Activated T-helper 17 cell treated with anti-CD3 and anti-CD28 coated beads, Interleukin-2, amount 50 U/mL, for 72 hours (primary cell): ENCODE data around the gene DHRS2. TPM values are rescaled to one million over a fixed set of nuclear protein-coding genes. Genes with fewer than 3 reads are reported as not detected.
"Not testable (repeated sequence)": the region's sequence is repeated elsewhere in the genome, so short reads cannot be mapped to it uniquely, and the experiment has no call there.

Experiments
- ATAC-seq: fragments of 150-1000 bp; cut with Tn5 transposase; replicated peaks from 2 replicates; pipeline ENCODE4 v1.10.0; 2021; ENCODE audit warnings: mild to moderate bottlenecking, moderate library complexity
- H3K27ac Mint-ChIP-seq: one replicate; pipeline ENCODE4 v1.8.0; 2022; ENCODE audit warnings: mixed read lengths
- H3K27me3 Mint-ChIP-seq: one replicate; pipeline ENCODE4 v1.8.0; 2022; ENCODE audit warnings: mixed read lengths
- H3K36me3 Mint-ChIP-seq: one replicate; pipeline ENCODE4 v1.8.0; 2022; ENCODE audit warnings: low read depth, mild to moderate bottlenecking, mixed read lengths
- H3K4me1 Mint-ChIP-seq: one replicate; pipeline ENCODE4 v1.8.0; 2022; ENCODE audit warnings: mixed read lengths
- H3K4me3 Mint-ChIP-seq: one replicate; pipeline ENCODE4 v1.8.0; 2022; ENCODE audit warnings: mild to moderate bottlenecking, mixed read lengths
- H3K9me3 Mint-ChIP-seq: one replicate; pipeline ENCODE4 v1.8.0; 2022; ENCODE audit warnings: mixed read lengths
- total RNA-seq, 2 donors: library from RNA; stranded (reverse); gene quantifications; one replicate each; pipeline ENCODE4 v1.2.3, GENCODE V29; 2022

The DHRS2 gene
- total RNA-seq, 2 donors from 2014 or later, result 7.9 to 17.7 TPM

- Mint-ChIP-seq H3K27ac (peak overlapping the region; percentile 93), H3K4me1 (peaks cover 26% of the 10 kb centered on the region), H3K4me3 (peak overlapping the region; percentile 65), H3K36me3 (no peaks in the 10 kb centered on the region), H3K27me3 (no peaks in the 10 kb centered on the region), H3K9me3 (peaks cover 6% of the 10 kb centered on the region)
- ATAC-seq, result peak; percentile 93
These were observed 30.1 kb upstream of the DHRS2 start for GRCh38 chr14:23605931-23606585.

- peaks cover 30% of the 10 kb centered on the region for H3K4me1 Mint-ChIP-seq
- peaks cover 6% of the 10 kb centered on the region for H3K9me3 Mint-ChIP-seq
- peak overlapping the region; percentile 54 for H3K4me3 Mint-ChIP-seq
- ATAC-seq, result no peak
- H3K27ac Mint-ChIP-seq, result peak overlapping the region; percentile 66
- H3K36me3 Mint-ChIP-seq, result no peaks in the 10 kb centered on the region
- H3K27me3 Mint-ChIP-seq, result no peaks in the 10 kb centered on the region
These were observed 27.7 kb upstream of the DHRS2 start for GRCh38 chr14:23608454-23608853.

GRCh38 chr14:23609001-23609400 is 27.2 kb upstream of the DHRS2 start:
- Mint-ChIP-seq H3K36me3 (no peaks in the 10 kb centered on the region), H3K4me1 (peaks cover 30% of the 10 kb centered on the region), H3K9me3 (peaks cover 6% of the 10 kb centered on the region), H3K27ac (peak overlapping the region; percentile 66), H3K27me3 (no peaks in the 10 kb centered on the region), H3K4me3 (peak overlapping the region; percentile 54)
- peak; percentile 37 for ATAC-seq

- Mint-ChIP-seq H3K27ac (peak overlapping the region; percentile 66), H3K4me1 (peaks cover 30% of the 10 kb centered on the region), H3K4me3 (peak overlapping the region; percentile 54)
- not testable (repeated sequence) for H3K9me3 Mint-ChIP-seq, H3K36me3 Mint-ChIP-seq, ATAC-seq, H3K27me3 Mint-ChIP-seq
These were observed 26.6 kb upstream of the DHRS2 start for GRCh38 chr14:23609411-23610089.

- H3K4me3 Mint-ChIP-seq, result peak overlapping the region; percentile 54
- ATAC-seq, result no peak
- H3K4me1 Mint-ChIP-seq, result peaks cover 30% of the 10 kb centered on the region
- H3K27me3 Mint-ChIP-seq, result no peaks in the 10 kb centered on the region
- H3K9me3 Mint-ChIP-seq, result peaks cover 6% of the 10 kb centered on the region
- H3K36me3 Mint-ChIP-seq, result no peaks in the 10 kb centered on the region
- H3K27ac Mint-ChIP-seq, result peak overlapping the region; percentile 66
These were observed 25.9 kb upstream of the DHRS2 start for GRCh38 chr14:23610090-23610814.

DNA sequence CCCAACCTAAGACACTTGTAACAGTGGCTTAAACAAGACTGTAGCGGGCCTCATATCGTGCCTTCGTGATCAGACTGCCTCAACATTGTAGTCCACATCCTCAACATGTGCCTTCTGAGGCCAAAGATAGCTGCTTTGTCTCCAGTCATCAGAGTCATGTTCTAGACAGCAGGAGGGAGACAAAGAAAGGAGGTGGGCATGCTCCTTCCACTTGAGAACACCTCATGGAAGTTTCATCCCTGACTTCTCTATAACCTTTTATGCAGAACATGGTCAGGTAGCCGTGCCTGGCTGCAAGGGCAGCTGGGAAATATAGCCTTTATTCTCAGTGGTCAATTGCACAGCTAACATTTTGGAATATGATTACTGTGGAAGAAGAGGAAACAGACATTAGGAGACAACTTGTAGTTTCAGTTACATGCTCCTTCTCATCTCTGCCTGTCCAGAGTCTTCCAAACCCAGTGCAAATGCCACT is 25.3 kb upstream of the DHRS2 start:
- ATAC-seq, result no peak
- H3K4me1 Mint-ChIP-seq, result peaks cover 25% of the 10 kb centered on the region
- peaks cover 6% of the 10 kb centered on the region for H3K9me3 Mint-ChIP-seq
- peak overlapping the region; percentile 66 for H3K27ac Mint-ChIP-seq
- H3K4me3 Mint-ChIP-seq, result peak overlapping the region; percentile 54
- H3K36me3 Mint-ChIP-seq, result no peaks in the 10 kb centered on the region
- no peaks in the 10 kb centered on the region for H3K27me3 Mint-ChIP-seq

DNA sequence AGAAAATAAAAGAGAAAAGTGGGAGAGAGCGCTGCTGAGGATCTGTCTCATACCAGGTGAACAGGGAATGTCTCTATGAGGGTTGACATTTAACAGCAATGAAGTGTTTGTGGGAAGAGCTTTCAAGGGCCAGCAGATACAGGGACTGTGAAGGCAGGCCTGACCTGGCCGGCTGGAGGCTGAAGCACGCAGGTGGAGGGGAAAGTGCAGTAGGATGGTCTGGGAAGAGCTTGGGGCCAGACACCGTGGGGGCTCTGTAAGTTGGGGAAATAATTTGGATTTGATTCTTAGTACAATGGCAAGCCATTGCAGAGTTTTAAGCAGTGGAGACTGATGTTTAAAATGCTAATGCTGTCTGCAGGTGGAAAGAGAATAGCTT is 23.8 kb upstream of the DHRS2 start:
- no peak for ATAC-seq
- no peaks in the 10 kb centered on the region for H3K27me3 Mint-ChIP-seq
- peaks cover 6% of the 10 kb centered on the region for H3K9me3 Mint-ChIP-seq
- H3K4me3 Mint-ChIP-seq, result no peak overlapping the region
- H3K4me1 Mint-ChIP-seq, result peaks cover 17% of the 10 kb centered on the region
- H3K27ac Mint-ChIP-seq, result no peak overlapping the region
- H3K36me3 Mint-ChIP-seq, result no peaks in the 10 kb centered on the region

GRCh38 chr14:23612802-23613201 is 23.4 kb upstream of the DHRS2 start:
- H3K36me3 Mint-ChIP-seq, result no peaks in the 10 kb centered on the region
- no peaks in the 10 kb centered on the region for H3K27me3 Mint-ChIP-seq
- ATAC-seq, result no peak
- peaks cover 17% of the 10 kb centered on the region for H3K4me1 Mint-ChIP-seq
- H3K27ac Mint-ChIP-seq, result no peak overlapping the region
- H3K4me3 Mint-ChIP-seq, result no peak overlapping the region
- peaks cover 6% of the 10 kb centered on the region for H3K9me3 Mint-ChIP-seq

GRCh38 chr14:23613242-23614070 is 22.7 kb upstream of the DHRS2 start:
- Mint-ChIP-seq H3K4me1 (peaks cover 17% of the 10 kb centered on the region), H3K36me3 (no peaks in the 10 kb centered on the region), H3K4me3 (no peak overlapping the region), H3K27me3 (no peaks in the 10 kb centered on the region), H3K27ac (no peak overlapping the region), H3K9me3 (peaks cover 6% of the 10 kb centered on the region)
- no peak for ATAC-seq

- Mint-ChIP-seq H3K9me3 (no peaks in the 10 kb centered on the region), H3K4me3 (no peak overlapping the region), H3K4me1 (peaks cover 9% of the 10 kb centered on the region), H3K36me3 (no peaks in the 10 kb centered on the region), H3K27me3 (no peaks in the 10 kb centered on the region), H3K27ac (peak overlapping the region; percentile 58)
- ATAC-seq, result no peak
These were observed 21.8 kb upstream of the DHRS2 start for GRCh38 chr14:23614395-23614828.

DNA sequence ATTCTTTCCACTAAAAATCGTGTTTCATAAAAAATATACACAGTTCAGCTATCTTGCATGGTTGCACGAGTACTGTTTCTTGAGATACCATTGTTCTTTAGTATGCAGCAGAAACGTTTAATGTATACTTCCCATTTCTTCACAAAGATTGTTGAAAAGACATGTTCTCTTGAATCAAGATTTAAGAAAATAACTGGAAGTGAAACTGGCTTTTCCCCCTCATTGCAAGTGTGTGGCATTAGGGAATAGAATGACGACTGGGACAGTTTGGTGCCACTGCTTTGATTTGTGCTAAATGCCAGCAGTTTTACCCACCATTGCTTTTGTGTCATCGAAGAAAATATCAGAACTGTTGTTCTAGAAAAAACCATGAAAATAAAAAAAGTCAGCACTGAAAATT is 20.3 kb upstream of the DHRS2 start:
- H3K27ac Mint-ChIP-seq, result no peak overlapping the region
- no peaks in the 10 kb centered on the region for H3K36me3 Mint-ChIP-seq
- H3K4me1 Mint-ChIP-seq, result peaks cover 4% of the 10 kb centered on the region
- no peak overlapping the region for H3K4me3 Mint-ChIP-seq
- no peak for ATAC-seq
- peaks cover 8% of the 10 kb centered on the region for H3K27me3 Mint-ChIP-seq
- H3K9me3 Mint-ChIP-seq, result no peaks in the 10 kb centered on the region

DNA sequence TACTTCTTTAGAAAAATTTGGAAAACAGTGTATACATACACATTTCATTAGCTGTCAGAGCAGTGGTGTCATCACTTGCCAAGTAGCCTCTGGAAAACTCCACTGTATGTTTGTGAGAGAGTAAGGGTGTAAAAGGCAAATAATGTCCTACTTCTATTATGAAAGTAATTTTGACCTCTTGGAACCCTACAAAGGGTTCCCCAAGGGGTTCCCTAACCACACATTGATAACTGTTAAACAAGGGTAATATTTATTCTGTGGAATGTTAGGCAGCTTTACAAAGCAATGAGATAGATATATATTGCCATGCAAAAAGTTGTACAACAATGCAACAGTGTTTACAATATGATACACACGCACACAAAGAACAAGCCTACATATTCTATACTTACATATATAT is 18.6 kb upstream of the DHRS2 start:
- ATAC-seq, result no peak
- no peaks in the 10 kb centered on the region for H3K9me3 Mint-ChIP-seq

DNA sequence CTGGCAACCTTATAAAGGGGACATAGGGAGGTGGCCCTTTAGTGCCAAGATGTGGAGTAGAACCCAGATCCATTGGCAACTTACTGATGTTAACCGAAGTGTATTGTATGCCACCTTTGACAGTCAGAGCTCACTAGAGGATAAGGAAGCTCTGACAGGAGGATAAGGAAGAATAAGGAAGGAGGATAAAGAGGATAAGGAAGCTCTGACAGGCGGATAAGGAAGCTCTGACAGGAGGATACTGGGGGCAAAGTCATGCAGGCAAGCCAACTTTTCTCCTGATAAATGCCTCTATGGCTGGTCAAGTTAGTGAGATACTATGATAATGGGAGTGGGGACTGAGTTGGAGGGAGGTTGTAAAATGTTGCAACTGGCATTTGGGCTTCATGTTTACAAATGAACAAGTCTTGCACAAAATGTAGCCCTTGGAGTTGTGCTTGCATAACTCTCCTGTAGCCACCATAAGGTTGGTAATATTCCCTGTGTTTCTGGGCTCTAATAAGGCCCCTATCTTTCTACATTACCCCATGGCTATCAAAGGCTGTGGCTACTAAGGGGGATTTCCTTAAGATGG is 17.7 kb upstream of the DHRS2 start:
- H3K9me3 Mint-ChIP-seq, result no peaks in the 10 kb centered on the region
- no peak for ATAC-seq
- no peaks in the 10 kb centered on the region for H3K36me3 Mint-ChIP-seq
- peaks cover 13% of the 10 kb centered on the region for H3K27me3 Mint-ChIP-seq
- H3K27ac Mint-ChIP-seq, result no peak overlapping the region
- H3K4me3 Mint-ChIP-seq, result no peak overlapping the region
- no peaks in the 10 kb centered on the region for H3K4me1 Mint-ChIP-seq

More for the DNA sequence above, 18.6 kb upstream of the DHRS2 start:
- peaks cover under 1% of the 10 kb centered on the region for H3K4me1 Mint-ChIP-seq
- no peaks in the 10 kb centered on the region for H3K36me3 Mint-ChIP-seq
- H3K27me3 Mint-ChIP-seq, result peaks cover 10% of the 10 kb centered on the region
- no peak overlapping the region for H3K27ac Mint-ChIP-seq
- H3K4me3 Mint-ChIP-seq, result no peak overlapping the region
